Stimulated activated CD8-positive, alpha-beta memory T cell treated with anti-CD3 and anti-CD28 coated beads, Interleukin-4, amount 100 ng/mL, for 24 hours (primary cell): ENCODE data around the gene USF2.
"Not testable (repeated sequence)": the region's sequence is repeated elsewhere in the genome, so short reads cannot be mapped to it uniquely, and the experiment has no call there.

Source experiments
- DNase-seq: peaks from one replicate; pipeline ENCODE4 v3.0.0-alpha.2; 2020; ENCODE audit warnings: low read depth

Gene USF2

GRCh38 chr19:35268536-35269437, at the start of gene USF2:
USF2 (plus strand) TSS chr19:35268962; CDS start chr19:35269102, 140 bp downstream.
- peak; percentile 52 for DNase-seq

DNA sequence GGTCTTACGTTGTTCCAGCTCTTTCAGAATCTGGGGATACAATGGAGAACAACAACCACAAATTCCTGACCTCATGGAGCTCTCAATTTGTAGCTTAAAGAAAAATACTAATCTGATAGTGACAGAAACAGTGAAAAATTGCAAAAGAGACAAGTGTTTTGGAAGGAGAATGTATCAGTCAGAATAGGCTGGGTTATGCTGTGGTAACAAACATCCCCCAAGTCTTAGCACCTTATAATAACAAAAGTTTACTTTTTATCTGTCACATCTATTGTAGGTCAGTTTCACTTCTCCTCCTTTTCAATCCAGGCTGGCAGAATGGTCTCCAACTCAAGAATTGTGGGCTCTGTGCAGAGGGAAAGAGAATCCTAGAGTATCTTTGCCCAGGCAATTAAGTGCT, 49.8 kb upstream of the USF2 start:
- DNase-seq = no peak

DNA sequence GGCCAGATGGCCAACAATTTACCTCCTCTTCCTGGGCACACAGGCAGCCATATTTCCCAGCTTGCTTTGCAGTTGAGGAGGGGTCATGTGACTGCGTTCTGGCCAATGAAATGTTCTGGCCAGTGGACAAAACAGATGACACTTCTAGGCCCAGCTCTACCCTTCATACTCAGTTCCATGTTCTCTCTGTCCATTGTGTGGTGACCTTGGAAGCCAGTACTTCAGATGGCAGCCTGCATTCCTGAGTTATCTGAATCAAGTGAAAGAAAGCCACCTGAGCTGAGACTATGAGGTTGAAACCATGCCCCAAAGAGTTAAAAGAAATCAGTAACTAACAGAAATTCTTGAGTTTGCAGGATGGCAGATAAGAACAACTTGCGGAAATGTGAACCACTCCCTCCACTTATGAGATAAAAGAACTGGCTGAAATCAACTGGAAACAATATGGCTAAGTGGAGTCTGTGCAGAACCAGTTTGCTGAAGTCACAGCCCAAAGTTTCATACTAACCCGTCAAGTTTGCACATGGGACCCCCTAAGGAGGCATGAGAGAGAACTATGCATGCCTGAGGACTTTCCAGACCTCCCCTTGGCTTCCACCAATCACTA, 48.3 kb upstream of the USF2 start:
- DNase-seq = no peak

DNA sequence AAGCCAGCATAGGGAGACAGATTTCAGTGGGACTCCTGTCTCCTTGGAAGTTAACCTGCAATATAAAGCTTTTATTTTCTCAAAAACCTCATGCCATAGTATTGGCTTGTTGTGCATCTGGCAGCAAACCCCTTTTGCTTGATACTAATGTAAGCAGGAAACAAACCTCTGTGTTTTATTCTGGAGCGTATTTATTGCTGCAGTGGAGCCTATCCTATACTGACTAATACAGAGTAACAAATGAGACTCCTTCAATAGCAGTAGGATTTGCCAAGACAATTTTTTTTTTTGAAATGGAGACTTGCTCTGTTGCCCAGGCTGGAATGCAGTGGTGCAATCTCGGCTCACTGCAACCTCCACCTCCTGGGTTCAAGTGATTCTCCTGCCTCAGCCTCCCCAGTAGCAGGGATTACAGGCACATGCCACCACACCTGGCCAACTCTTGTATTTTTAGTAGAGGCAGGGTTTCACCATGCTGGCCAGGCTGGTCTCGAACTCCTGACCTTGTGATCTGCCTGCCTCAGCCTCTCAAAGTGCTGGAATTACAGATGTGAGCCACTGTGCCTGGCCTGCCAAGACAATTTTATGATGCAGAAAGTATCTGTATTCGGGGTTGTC, 47.7 kb upstream of the USF2 start:
- not testable (repeated sequence) for DNase-seq

GRCh38 chr19:35222373-35223015, 46.3 kb upstream of the USF2 start:
- DNase-seq = no peak

GRCh38 chr19:35223084-35223790, 45.5 kb upstream of the USF2 start:
- no peak for DNase-seq

DNA sequence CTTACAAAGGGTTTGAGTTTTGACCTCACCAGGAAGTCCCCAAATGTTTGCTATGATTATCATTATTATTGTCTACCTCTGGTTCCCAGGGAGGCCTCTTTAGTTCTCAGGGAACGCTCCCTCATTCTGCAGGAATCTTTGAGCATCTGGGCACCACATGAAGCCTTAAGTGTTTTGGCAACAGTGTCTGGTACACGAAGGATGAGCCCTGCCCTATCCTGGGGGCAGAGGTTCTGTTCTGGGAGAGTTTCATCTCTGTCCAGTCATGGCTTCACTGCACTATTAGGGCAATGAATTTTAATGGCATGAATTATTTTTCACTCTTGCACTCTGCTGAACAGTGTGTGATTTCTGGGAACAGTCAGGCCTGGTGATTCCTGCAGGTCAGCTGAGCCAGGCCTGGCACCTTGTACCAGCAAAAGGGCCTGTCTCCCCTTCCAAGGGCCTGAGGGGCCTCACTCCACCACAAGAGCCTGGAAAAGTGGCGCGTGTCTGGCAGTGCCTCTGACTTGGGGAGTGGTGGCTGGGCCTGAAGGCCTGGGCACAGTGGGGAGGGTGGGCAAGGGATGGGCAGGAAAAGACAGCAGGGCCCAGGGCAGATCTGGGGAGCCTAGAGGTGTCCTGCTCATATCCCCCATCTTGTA, 44.8 kb upstream of the USF2 start:
- no peak for DNase-seq

DNA sequence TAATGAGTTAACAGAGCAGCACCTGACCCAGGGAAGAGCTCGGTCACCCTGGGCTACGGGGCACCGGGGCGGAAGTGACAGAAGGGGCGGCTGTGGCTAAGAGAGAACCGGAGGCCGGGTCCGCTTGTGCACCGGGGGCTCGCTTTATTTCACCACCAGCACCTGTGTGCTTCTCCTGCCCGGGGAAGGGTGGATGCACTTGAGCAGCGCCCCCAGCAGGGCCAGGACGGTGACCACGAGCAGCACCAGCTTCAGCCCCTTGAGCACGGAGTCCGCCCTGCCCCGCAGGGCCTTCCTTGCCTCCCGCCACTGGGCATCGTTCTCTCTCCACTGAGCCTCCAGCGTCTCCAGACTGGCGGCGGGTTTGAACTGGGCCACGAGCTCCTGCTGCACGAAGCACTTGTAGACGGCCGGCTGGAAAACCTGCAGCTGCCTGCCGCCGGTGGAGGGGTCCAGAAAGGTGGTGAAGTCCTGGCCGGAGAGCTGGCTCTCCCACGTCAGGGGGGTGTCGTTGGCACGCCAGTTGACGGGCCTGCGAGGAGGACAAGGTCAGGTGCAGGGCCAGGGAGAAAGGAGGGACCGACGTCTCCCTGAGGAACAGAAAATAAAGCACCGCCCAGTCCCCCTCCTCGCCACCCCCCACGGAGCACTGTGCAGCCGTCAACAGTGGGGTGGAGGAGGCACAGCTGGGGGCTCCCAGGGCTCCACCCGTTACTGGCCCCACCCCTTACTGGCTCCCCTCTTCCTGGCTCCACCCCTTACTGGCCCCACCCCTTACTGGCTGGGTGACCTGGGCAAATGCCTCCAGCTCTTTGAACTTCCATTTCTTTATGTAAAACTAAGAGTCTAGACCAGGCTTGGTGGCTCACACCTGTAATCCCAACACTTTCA, 43.8 kb upstream of the USF2 start:
- DNase-seq = no peak

GRCh38 chr19:35225951-35226350, 42.8 kb upstream of the USF2 start:
- no peak for DNase-seq

DNA sequence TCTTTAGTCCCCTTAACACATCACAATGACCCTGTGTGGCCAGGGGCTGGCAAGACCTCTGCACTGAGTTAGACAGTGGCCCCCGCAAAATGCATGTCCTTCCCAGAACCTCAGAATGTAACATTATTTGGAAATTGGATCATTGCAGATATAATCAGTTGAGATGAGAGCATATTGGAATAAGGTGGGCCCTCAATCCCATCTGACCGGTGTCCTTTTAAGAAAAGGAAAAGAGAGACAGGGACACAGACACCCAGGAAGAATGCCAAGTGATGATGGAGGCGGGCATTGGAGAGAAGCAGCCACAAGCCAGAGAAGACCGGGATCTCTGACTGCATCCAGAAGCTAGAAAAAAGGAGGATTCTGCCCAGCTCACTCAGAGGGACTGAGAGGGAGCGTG, 42.0 kb upstream of the USF2 start:
- DNase-seq = no peak

DNA sequence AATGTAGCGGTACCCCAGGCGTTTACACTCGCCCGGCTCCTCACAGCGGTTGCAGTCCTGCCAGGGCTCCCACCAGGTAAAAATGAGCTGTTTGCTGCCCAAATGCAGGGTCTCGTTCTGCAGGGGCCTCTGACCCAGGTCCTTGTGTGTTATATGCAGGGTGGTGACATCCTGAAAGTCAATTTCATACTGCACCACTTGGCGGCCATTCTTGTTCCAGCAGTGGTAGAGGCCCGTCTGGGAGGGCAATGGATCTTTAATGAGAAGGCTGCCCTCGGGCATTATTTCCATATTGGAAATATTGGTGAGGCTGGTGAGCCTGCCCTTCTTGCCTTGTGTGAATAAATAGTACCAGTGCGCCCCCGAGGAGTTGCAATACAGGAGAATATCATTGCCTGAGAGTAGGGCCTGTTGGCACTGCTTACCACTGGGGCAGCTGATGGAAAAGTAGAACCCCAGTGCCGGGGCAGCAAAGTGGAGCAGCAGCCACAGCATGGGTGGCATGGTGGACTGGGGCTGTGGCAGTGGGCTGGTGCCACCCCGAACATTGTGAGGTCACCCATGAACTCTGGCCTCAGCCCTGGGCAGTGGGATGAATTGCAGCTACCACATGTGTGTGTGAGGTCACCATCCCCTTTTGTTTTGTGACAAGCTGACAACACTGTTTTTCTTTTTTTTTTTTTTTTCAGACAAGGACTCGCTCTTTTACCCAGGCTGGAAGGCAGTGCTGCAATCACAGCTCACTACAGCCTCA, 40.4 kb upstream of the USF2 start, which contains the start of gene FAM187B:
FAM187B (minus strand) TSS at position 563 of the 754 bp plus-strand sequence; CDS start at position 504, 59 bp downstream.
- no peak for DNase-seq

DNA sequence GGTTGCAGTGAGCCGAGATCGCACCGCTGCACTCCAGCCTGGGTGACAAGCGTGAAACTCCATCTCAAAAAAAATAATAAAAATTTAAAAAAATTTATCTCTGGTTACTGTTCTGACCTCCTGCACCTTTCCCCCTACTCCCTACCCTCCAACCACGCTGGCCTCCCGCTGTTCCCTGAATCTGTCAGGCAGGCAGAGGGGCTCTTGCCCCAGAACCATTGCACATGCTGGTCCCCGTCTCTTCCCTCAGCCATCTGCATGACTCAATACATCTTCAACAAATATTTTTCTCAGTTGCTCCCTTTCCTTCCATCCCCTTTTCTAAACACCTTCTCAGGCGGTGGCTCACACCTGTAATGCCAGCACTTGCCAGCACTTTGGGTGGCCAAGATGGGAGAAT, 39.2 kb upstream of the USF2 start:
- no peak for DNase-seq

DNA sequence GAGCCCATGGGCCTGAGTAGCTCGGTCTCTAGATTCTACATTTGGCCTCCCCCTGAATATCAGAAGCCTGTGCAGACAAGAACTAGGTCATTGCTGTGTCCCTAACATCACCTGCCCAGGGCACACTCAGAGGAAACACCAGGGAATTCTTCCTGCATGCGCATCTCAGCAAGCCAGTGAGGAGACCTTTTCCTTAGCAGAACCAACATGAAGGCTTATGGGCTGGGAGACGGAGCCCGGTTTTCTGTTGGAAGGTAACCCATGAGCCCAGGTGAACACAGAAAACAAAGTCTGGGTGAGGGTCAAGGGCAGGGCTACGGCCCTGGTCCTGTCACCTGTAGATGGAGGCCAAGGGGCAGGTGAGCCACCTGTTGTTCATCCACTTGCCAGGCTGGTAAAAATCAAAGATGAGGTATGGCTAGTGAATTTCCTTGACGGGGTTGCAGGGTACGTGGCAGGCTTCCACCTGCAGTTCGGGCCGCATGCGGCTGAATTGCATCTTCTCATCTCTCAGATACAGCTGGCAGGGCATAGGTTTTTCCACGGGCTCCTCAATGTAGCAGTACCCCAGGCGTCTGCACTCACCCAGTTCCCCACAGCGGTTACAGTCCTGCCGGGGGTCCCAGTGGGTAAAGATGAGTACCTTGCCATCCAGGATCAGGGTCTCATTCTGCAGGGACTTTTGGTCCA, 36.7 kb upstream of the USF2 start:
- no peak for DNase-seq

DNA sequence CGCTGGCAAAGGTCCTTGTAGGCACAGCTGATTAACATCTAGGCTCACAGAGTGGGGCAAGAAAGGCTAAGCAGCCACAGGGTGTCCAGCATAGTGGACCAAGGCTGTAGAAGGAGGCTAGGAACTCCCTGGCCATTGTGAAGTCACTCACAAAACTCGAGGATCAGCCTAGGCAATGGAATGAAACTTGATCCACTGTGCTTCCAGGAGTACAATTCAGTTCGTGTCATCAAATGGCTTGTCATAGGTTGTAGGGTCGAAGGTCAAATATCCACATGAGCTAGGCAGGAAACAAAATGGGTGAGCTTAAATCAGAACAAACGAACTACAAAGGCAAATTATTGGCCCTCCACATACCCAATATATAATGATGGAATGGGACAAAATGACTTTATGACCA, 35.9 kb upstream of the USF2 start:
- DNase-seq = no peak

DNA sequence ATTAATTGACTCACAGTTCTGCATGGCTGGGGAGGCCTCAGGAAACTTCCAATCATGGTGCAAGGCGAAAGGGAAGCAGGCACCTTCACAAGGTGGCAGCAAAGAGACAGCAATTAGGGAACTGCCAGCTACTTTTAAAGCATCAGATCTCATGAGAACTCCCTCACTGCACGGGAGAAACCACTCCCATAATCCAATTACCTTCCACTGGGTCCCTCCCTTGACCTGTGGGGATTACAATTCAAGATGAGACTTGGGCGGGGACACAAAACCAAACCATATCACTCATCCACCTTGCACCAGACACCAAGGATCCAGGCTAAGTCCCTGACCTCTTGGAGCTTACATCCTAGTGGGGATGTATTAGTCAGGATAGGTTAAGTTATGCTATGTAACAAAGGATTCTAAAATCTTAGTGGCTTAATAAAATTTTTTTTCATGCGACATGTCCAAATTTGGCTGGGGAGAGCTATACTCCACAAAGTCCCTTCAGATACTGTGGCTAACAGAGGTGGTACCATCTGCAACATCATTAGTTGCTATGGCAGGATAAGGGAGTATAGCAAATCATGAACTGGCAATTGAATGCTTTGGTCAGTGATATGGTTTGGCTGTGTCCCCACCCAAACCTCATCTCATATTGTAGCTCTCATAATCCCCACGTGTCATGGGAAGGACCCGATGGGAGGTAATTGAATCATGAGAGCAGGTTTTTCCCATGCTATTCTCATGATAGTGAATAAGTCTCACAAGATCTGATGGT, 31.9 kb upstream of the USF2 start:
- DNase-seq = no peak

DNA sequence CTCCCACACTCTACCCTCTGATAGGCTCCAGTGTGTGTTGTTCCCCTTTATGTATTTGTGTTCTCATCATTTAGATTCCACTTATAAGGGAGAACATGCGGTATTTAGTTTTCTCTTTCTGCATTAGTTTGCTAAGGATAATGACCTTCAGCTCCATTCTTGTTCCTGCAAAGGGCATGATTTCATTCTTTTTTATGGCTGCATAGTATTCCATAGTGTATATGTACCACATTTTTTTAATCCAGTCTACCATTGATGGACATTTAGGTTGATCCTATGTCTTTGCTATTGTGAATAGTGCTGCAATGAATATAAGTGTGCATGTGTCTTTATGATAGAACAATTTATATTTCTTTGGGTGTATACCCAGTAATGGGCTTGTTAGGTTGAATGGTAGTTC, 29.2 kb upstream of the USF2 start:
- not testable (repeated sequence) for DNase-seq

DNA sequence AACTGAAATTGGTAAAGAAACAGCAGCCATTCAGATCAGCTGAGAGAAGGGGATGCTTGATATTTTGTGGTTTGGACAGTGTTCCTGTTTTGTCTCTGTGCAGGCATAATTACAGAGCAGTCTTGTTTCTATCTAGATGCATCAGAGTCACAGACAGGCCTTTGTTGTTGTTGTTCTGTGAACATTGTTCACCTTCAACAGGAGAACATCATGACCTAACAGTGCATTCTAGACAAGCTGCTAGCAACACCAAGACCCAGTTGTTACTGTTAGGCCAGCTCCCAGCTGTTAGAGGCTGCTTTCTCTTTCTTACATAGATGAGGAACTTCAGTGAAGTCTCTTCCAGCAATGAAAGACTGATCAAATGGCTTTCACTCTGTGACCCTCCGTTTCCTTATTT, 28.4 kb upstream of the USF2 start:
- no peak for DNase-seq

- no peak for DNase-seq
Measured at GRCh38 chr19:35241417-35241816, 27.3 kb upstream of the USF2 start.
